Epithelial cell of prostate (primary cell): ENCODE measurements around the gene NIPSNAP2.
"Not testable (repeated sequence)": the region's sequence is repeated elsewhere in the genome, so short reads cannot be mapped to it uniquely, and the experiment has no call there.

Experiments used
- DNase-seq: peaks from one replicate; pipeline ENCODE4 v3.0.0-alpha.2; 2011; ENCODE audit warnings: low read depth, low spot score
- H3K27ac ChIP-seq: fragments of 450-650 bp; 2 replicates; pipeline ENCODE4 v1.5.1; 2017; ENCODE audit warnings: mild to moderate bottlenecking

The NIPSNAP2 gene

GRCh38 chr7:55973747-55974250 is 9.4 kb downstream of the NIPSNAP2 start:
- DNase-seq, result no peak
- no peak overlapping the region for H3K27ac ChIP-seq

GRCh38 chr7:55975988-55976633 is 11.7 kb downstream of the NIPSNAP2 start:
- H3K27ac ChIP-seq, result no peak overlapping the region
- DNase-seq, result no peak

- no peak overlapping the region for H3K27ac ChIP-seq
- DNase-seq, result no peak
Measured at GRCh38 chr7:55977831-55978230, 13.4 kb downstream of the NIPSNAP2 start.

GRCh38 chr7:55980266-55980665 is 15.9 kb downstream of the NIPSNAP2 start:
- no peak overlapping the region for H3K27ac ChIP-seq
- no peak for DNase-seq

- DNase-seq, result no peak
- H3K27ac ChIP-seq, result no peak overlapping the region
Measured at GRCh38 chr7:55983537-55983936, 19.2 kb downstream of the NIPSNAP2 start.

GRCh38 chr7:55992346-55992745 is 28.0 kb downstream of the NIPSNAP2 start:
- H3K27ac ChIP-seq, result no peak overlapping the region

GRCh38 chr7:55996856-55997500 is 32.6 kb downstream of the NIPSNAP2 start:
- no peak overlapping the region for H3K27ac ChIP-seq

More at GRCh38 chr7:55992346-55992745, 28.0 kb downstream of the NIPSNAP2 start:
- no peak for DNase-seq

GRCh38 chr7:56003749-56004148 is 39.4 kb downstream of the NIPSNAP2 start:
- H3K27ac ChIP-seq, result no peak overlapping the region
- no peak for DNase-seq

More at GRCh38 chr7:55996856-55997500, 32.6 kb downstream of the NIPSNAP2 start:
- DNase-seq, result no peak

- no peak for DNase-seq
Measured at GRCh38 chr7:56007167-56007652, 42.8 kb downstream of the NIPSNAP2 start.

GRCh38 chr7:56007891-56008290 is 43.5 kb downstream of the NIPSNAP2 start:
- H3K27ac ChIP-seq, result no peak overlapping the region
- no peak for DNase-seq

More at GRCh38 chr7:56007167-56007652, 42.8 kb downstream of the NIPSNAP2 start:
- H3K27ac ChIP-seq, result no peak overlapping the region

- peak; percentile 69 for DNase-seq
- H3K27ac ChIP-seq, result peak overlapping the region; percentile 58
Measured at GRCh38 chr7:56009695-56010094, 45.3 kb downstream of the NIPSNAP2 start.

GRCh38 chr7:56017015-56017414 is 52.6 kb downstream of the NIPSNAP2 start:
- not testable (repeated sequence) for H3K27ac ChIP-seq, DNase-seq

GRCh38 chr7:56019501-56019900 is 55.1 kb downstream of the NIPSNAP2 start:
- no peak for DNase-seq
- H3K27ac ChIP-seq, result no peak overlapping the region

GRCh38 chr7:56023500-56023899 is 59.1 kb downstream of the NIPSNAP2 start:
- DNase-seq, result no peak
- no peak overlapping the region for H3K27ac ChIP-seq

GRCh38 chr7:56026538-56026937 is 62.2 kb downstream of the NIPSNAP2 start:
- DNase-seq, result peak; percentile 61
- peak overlapping the region; percentile 3 for H3K27ac ChIP-seq

GRCh38 chr7:56028942-56029630 is 64.7 kb downstream of the NIPSNAP2 start:
- no peak for DNase-seq

GRCh38 chr7:56030340-56030739 is 66.0 kb downstream of the NIPSNAP2 start:
- no peak for DNase-seq

More at GRCh38 chr7:56028942-56029630, 64.7 kb downstream of the NIPSNAP2 start:
- no peak overlapping the region for H3K27ac ChIP-seq

GRCh38 chr7:56031556-56031955 is 67.2 kb downstream of the NIPSNAP2 start:
- not testable (repeated sequence) for DNase-seq, H3K27ac ChIP-seq

More at GRCh38 chr7:56030340-56030739, 66.0 kb downstream of the NIPSNAP2 start:
- H3K27ac ChIP-seq, result no peak overlapping the region

- not testable (repeated sequence) for DNase-seq, H3K27ac ChIP-seq
Measured at GRCh38 chr7:56032578-56032977, 68.2 kb downstream of the NIPSNAP2 start.

GRCh38 chr7:56033671-56034432 is 69.5 kb downstream of the NIPSNAP2 start:
- no peak for DNase-seq
- H3K27ac ChIP-seq, result peak overlapping the region; percentile 60
